GM21529 (cell line): ENCODE data around the gene ENO1.
A peak's percentile ranks its signal among the peaks of the same experiment; 100 is the strongest.
"Not testable (repeated sequence)": the region's sequence is repeated elsewhere in the genome, so short reads cannot be mapped to it uniquely, and the experiment has no call there.

Experiments
- ATAC-seq: cut with Tn5 transposase; IDR thresholded peaks from one replicate; pipeline ENCODE4 v1.9.1; 2021; ENCODE audit not compliant: unreplicated experiment

The ENO1 gene

GRCh38 chr1:8847990-8848389 is 30.5 kb downstream of the ENO1 start:
- no peak for ATAC-seq

GRCh38 chr1:8846263-8846662 is 32.2 kb downstream of the ENO1 start:
- no peak for ATAC-seq

DNA sequence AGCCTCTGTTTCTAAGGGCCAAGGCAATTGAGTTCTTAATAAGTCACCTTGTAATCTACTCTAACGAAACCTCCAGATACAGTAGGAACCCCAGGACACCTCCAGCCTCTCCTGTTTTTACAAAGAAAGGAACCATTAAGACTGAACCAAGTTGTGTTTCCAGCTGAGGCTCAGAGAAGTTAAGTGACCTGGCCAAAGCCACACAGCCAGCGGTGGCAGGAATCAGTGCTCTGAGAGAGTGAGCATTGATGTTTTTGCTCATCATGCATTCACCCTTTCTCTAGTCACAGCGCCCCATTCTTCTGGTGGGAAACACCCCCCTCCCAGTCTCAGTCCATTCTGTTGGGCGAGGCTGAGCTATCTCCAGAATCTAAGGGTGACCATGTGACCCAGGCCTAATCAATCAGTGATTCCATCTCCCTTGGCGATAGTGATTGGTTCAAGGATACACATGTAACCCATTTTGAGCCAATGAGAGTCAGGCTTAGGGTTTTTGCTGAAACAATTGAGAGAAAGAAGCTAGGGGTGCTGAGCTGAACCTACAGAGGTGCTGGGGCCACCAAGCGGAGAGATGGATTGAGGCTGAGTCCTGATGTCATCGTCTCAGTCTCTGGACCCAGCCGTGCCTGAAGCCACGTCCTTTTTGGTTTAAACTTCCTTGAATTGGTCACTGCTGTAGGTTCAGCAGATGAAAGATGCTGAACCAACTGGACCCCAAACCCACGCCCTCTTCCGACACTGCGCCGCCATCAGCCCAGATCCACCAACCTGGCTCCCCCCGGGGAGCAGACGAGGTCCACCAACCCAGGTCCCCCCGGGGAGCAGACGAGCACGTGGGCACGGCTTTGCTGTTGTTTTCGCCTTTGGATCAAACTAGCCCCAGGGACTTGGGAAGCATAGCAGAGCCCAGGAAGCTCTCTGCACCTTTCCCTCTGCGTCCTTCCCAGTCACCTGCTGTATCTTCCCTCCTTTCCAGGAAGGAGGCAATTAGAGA is 33.1 kb downstream of the ENO1 start:
- no peak for ATAC-seq

- ATAC-seq: no peak
Measured at GRCh38 chr1:8844501-8845006, 33.9 kb downstream of the ENO1 start.

GRCh38 chr1:8841395-8841794 is 37.1 kb downstream of the ENO1 start:
- no peak for ATAC-seq

- ATAC-seq: no peak
Measured at GRCh38 chr1:8839990-8840389, 38.5 kb downstream of the ENO1 start.

DNA sequence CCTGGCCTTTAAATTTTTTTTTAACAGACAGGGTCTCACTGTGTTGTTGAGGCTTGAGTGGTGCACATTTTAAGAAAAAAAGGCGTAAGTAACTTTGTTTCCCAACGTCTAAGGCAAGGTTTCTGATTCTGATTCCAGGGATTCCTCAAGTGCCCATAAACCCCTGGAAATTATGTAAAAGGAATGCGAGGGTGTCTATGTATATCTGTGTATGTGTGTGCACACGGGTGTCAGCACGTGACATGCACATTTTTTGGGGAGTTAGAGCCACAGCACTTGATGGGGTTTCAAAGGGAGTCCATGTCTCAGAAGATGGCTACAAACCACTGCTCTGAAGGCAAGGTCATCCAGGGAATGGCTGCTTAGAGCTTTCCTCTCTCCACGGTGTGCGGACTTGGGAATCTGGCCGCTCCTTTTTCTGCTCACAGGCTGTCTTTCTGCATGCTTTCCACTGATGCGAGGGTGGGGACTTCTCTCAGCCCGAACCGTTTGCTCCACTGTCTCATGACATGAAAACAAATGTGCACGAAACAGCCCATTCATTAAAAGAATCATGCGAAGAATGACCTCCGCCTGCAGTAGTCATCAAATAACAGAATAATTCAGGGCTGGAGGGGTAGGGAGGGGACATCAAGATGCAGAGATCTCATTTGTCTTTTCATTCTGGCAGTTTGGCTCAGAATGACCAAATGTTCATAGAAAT is 42.4 kb downstream of the ENO1 start:
- no peak for ATAC-seq

DNA sequence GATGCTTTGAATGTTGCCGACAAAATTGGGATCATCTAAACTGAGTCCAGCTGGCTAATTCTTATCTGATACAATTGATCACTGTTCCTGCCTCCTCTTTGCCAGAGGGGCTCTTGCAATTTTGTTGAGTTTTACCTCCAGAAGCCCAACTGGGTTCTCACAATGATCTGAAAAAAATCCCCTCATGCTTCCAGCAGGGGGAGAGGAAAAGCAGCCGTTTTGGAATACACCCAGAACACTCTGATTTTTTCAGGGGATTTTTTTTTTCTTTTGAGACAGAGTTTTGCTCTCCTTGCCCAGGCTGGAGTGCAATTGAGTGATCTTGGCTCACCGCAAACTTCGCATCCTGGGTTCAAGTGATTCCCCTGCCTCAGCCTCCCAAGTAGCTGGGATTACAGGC is 47.1 kb downstream of the ENO1 start:
- no peak for ATAC-seq

GRCh38 chr1:8830732-8831131 is 47.8 kb downstream of the ENO1 start:
- ATAC-seq: not testable (repeated sequence)

DNA sequence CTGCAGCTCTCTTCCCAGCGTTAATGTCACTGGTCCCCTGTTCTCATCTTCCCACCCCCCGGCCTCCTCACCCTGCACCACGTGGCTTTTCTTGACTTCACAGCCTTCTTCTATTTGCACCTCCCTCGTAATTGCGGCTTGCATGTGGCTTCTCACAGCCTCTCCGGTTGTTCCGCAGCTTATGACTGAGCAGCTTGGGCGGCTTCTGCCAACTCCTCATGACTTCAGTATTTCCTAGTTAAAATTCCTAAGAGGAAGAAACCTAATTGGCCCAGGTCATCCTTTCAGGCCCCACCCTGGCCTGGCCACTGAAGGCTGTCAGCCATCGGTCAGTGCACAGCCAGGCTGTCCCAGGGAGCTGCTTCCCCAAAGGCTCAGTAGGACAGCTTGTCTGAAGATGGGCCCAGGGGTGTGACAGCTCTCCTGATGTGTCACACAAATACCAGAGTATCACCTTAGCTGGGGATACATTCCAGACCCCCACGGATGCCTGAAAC is 52.5 kb downstream of the ENO1 start:
- ATAC-seq: no peak

- no peak for ATAC-seq
Measured at GRCh38 chr1:8823295-8823664, 55.2 kb downstream of the ENO1 start.

- no peak for ATAC-seq
Measured at GRCh38 chr1:8822373-8823294, 55.9 kb downstream of the ENO1 start.

GRCh38 chr1:8821084-8821483 is 57.4 kb downstream of the ENO1 start:
- no peak for ATAC-seq

DNA sequence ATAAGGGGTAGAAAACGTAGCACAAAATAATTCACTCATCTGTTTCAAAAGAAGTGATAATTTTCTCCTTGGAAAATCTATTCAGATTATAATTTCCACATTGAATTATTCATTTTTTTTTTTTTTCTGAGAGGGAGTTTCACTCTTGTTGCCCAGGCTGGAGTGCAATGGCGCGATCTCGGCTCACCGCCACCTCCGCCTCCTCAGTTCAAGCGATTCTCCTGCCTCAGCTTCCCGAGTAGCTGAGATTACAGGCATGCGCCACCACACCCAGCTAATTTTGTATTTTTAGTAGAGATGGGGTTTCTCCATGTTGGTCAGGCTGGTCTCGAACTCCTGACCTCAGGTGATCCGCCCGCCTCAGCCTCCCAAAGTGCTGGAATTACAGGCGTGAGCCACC is 59.7 kb downstream of the ENO1 start:
- not testable (repeated sequence) for ATAC-seq

DNA sequence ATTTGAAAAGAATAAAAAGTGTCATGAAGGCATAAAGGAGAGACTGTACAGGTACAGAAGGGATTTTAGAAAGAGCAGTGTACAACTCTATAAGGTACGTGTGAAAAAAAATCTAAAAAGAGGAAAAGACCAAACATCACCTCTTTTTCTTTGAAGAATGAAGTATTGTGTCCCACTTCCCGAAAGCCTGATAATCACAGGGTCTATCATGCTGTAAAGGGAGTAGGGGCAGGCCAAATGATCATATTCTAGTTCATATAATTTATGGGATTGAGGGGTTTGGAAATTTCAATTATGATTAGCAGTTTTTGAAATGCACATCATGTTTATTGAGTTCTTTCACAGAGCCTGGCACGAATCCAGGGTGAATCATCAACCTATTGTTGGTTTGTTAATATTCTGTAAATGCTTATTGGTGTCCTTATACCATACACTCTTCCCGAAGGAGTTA is 60.1 kb downstream of the ENO1 start:
- peak; percentile 2 for ATAC-seq

DNA sequence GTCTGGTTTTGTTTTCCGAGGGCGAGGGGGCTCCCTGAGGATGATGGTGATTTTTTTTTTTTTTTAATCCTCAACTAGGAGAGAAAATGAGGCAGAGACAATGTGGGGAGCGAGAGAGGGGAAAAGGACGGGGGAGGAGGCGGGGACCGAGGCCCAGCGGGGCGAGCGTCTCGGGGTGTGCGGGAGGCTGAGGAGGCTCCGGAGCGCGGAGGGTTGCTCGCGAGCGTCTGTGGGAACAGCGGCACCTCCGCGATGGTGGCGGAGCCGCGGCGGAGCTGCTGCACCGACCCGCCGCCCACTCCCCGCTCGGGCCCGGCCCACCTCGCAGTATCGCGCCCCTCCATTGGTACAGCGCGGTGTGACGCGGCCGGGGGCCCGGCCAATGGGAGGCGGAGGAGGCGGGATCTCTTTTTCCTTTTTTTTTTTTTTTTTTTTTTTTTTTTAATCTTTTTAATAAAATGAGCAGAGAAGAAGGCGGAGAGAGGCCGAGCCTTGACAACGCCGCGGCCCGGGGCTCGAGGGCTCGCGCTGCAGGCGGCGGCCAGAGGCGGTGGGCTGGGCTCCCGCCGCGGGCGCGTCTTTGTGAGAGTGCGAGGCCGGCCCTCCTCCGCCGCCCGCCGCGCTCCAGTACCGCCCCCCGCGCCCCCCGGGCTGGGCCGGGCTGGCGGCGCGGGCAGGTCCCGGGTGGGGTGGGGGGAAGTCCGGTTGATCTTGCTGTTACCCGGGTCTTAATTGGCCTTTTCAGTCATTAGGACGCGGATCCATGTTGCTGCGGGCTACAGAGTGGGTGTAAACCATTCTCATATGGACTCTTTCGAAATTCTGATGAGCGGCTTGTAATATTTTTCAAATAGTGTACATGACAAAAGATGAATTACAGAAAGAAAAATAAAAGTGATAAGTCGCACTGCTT is 60.8 kb downstream of the ENO1 start, which contains the start of gene RERE:
Gene RERE (minus strand): TSS at position 229 of the 913 bp plus-strand sequence.
- ATAC-seq: peak; percentile 90

GRCh38 chr1:8816831-8817411 is 61.6 kb downstream of the ENO1 start:
- peak; percentile 26 for ATAC-seq

DNA sequence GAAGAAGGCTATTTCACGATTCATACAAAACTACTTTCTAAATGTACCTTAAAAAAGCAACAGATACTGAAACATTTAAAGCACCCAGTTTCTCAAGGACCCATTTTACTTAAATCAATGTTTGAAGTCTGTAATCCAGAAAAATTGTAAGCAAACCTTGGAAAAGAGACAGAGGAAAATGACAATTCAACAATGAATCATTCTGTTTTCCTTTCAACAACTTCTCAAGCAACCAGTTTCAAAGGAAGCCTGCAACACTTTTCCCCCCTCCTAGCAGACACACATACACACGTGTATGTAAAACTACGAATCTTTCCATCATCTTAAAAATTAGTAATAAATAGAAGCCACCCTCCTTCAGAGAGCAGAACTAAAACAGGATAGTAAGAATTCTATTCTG is 62.2 kb downstream of the ENO1 start:
- ATAC-seq: peak; percentile 4

- no peak for ATAC-seq
Measured at GRCh38 chr1:8815582-8816151, 62.8 kb downstream of the ENO1 start.
